HepG2 (cell line): Measurements from ENCODE around the gene SULT2A1. TPM values are rescaled to one million over a fixed set of nuclear protein-coding genes. Genes with fewer than 3 reads are reported as not detected.

Experiments
- ATAC-seq: fragments of 200-7000 bp; cut with Tn5 transposase; 3 replicates; pipeline ENCODE4 v1.9.1; 2020; ENCODE audit warnings: mild to moderate bottlenecking, moderate library complexity
- BruUV-seq: library from RNA; stranded (reverse); fragments of 400-500 nt; replicated peaks from 2 replicates; lab custom pipeline; 2021; lab: Mats Ljungman, UMichigan
- CTCF ChIA-PET: fragments of 300-600 bp; formaldehyde crosslinking; extraction: SDS; loops from one replicate; lab custom pipeline; 2021; ENCODE audit warnings: low total read pairs, inconsistent platforms, low intra/inter-chr PET ratio; lab: Yijun Ruan, JAX
- POLR2A ChIA-PET: fragments of 350-600 bp; sonication (Branson Sonifier 250); formaldehyde crosslinking; loops from one replicate; lab custom pipeline; 2020; ENCODE audit warnings: antibody characterized with exemption, inconsistent platforms; lab: Yijun Ruan, JAX
- DNase-seq: peaks from one replicate; pipeline ENCODE4 v3.0.0-alpha.2; 2015; ENCODE audit warnings: low spot score
- FAIRE-seq: peaks from 3 replicates; lab custom pipeline; 2011; peaks lifted over from hg19 to GRCh38; lab: Jason Lieb, UNC
- H2AFZ ChIP-seq: one replicate; pipeline ENCODE4 v1.6.1; 2011; ENCODE audit warnings: low read length, inconsistent platforms
- H3K27ac ChIP-seq: fragments of 300-600 bp; 3 replicates; pipeline ENCODE4 v1.8.0; 2011; ENCODE audit warnings: mixed run types, mild to moderate bottlenecking, mixed read lengths, low read length, inconsistent platforms; ENCODE audit not compliant: insufficient read depth; ENCODE audit errors: extremely low read length
- H3K27me3 ChIP-seq, 2 experiments: fragments of 200-600 bp in 1 of 2; 2 replicates in 1 of 2; 3 replicates in 1 of 2; pipeline versions ENCODE4 v1.6.0 to v1.8.0; 2011; ENCODE audit warnings: low read length in 2 of 2, mild to moderate bottlenecking in 2 of 2, moderate library complexity in 2 of 2, inconsistent platforms in 1 of 2; ENCODE audit not compliant: insufficient read depth in 2 of 2, control insufficient read depth in 1 of 2
- H3K36me3 ChIP-seq, 2 experiments: fragments of 200-600 bp in 1 of 2; replicated peaks in 1 of 2; 2 replicates in 1 of 2; 3 replicates in 1 of 2; pipeline versions ENCODE4 v1.5.1 to v1.8.0; 2011; ENCODE audit warnings: low read length in 2 of 2, inconsistent platforms in 1 of 2; ENCODE audit not compliant: insufficient read depth in 2 of 2, control insufficient read depth in 1 of 2
- H3K4me1 ChIP-seq: 2 replicates; pipeline ENCODE4 v1.5.1; 2012; ENCODE audit warnings: low read length, inconsistent platforms; ENCODE audit not compliant: insufficient read depth
- H3K4me2 ChIP-seq: 2 replicates; pipeline ENCODE4 v1.6.0; 2011; ENCODE audit warnings: low read depth, low read length, inconsistent platforms
- H3K4me3 ChIP-seq, 3 experiments: fragments of 200-600 bp in 1 of 3; sonication (generic), shearing (Covaris generic) in 1 of 3; replicated peaks in 1 of 3; 2 replicates each; pipeline ENCODE4 v1.5.1; 2011 to 2016; ENCODE audit warnings: low read length in 3 of 3, inconsistent platforms in 2 of 3, low read depth in 2 of 3, mild to moderate bottlenecking in 2 of 3, control low read depth in 1 of 3, mixed read lengths in 1 of 3; ENCODE audit not compliant: insufficient read depth in 1 of 3
- H3K79me2 ChIP-seq: one replicate; pipeline ENCODE4 v1.6.1; 2011; ENCODE audit warnings: low read length, inconsistent platforms; ENCODE audit not compliant: insufficient read depth
- H3K9ac ChIP-seq: 2 replicates; pipeline ENCODE4 v1.6.0; 2011; ENCODE audit warnings: mild to moderate bottlenecking, low read depth, low read length, inconsistent platforms; ENCODE audit not compliant: insufficient read depth
- H3K9me3 ChIP-seq: 2 replicates; pipeline ENCODE4 v1.5.1; 2012; ENCODE audit warnings: mild to moderate bottlenecking, low read length
- H4K20me1 ChIP-seq: 2 replicates; pipeline ENCODE4 v1.6.0; 2011; ENCODE audit warnings: inconsistent platforms, mild to moderate bottlenecking, low read length, moderate library complexity; ENCODE audit not compliant: insufficient read depth
- CHCHD3 ChIP-seq: sonication (generic); formaldehyde crosslinking; IDR thresholded peaks from 2 replicates; pipeline ENCODE4 v1.8.0; 2022; ENCODE audit warnings: mild to moderate bottlenecking, missing genetic modification reagents, moderate library complexity
- ONECUT2 ChIP-seq: sonication (generic); formaldehyde crosslinking; IDR thresholded peaks from 2 replicates; pipeline ENCODE4 v1.4.0; 2020; ENCODE audit warnings: missing genetic modification reagents
- PAX8 ChIP-seq: sonication (generic); formaldehyde crosslinking; IDR thresholded peaks from 2 replicates; pipeline ENCODE4 v1.8.0; 2022; ENCODE audit warnings: mild to moderate bottlenecking, missing genetic modification reagents, borderline replicate concordance
- PHF21A ChIP-seq: sonication (generic); formaldehyde crosslinking; IDR thresholded peaks from 2 replicates; pipeline ENCODE4 v1.5.0; 2020; ENCODE audit warnings: mild to moderate bottlenecking, missing genetic modification reagents
- SAFB2 ChIP-seq: sonication (generic); formaldehyde crosslinking; IDR thresholded peaks from 2 replicates; pipeline ENCODE4 v1.5.1; 2020; ENCODE audit warnings: missing genetic modification reagents, low read depth, mild to moderate bottlenecking, borderline replicate concordance
- ZBTB7A ChIP-seq: sonication (generic); formaldehyde crosslinking; IDR thresholded peaks from 2 replicates; pipeline ENCODE4 v1.8.0; 2022; ENCODE audit warnings: mild to moderate bottlenecking, missing genetic modification reagents
- ZMAT3 ChIP-seq: sonication (generic); formaldehyde crosslinking; conservative IDR thresholded peaks from 2 replicates; pipeline ENCODE4 v1.7.0; 2021; ENCODE audit warnings: missing genetic modification reagents
- ZNF430 ChIP-seq: sonication (generic); formaldehyde crosslinking; IDR thresholded peaks from 2 replicates; pipeline ENCODE4 v1.9.0; 2021; ENCODE audit warnings: mild to moderate bottlenecking, missing genetic modification reagents
- ZNF484 ChIP-seq: sonication (generic); formaldehyde crosslinking; IDR thresholded peaks from 2 replicates; pipeline ENCODE4 v1.5.1; 2020; ENCODE audit warnings: mild to moderate bottlenecking, low read depth, missing genetic modification reagents, borderline replicate concordance
- ZNF670 ChIP-seq: sonication (generic); formaldehyde crosslinking; IDR thresholded peaks from 2 replicates; pipeline ENCODE4 v1.8.0; 2022; ENCODE audit warnings: mild to moderate bottlenecking, missing genetic modification reagents, borderline replicate concordance
- ZNF746 ChIP-seq: sonication (generic); formaldehyde crosslinking; IDR thresholded peaks from 2 replicates; pipeline ENCODE4 v1.8.0; 2022; ENCODE audit warnings: mild to moderate bottlenecking, missing genetic modification reagents
- WGBS: methylation state at CpG from one replicate; pipeline ENCODE4 v1.1.6; 2017; ENCODE audit warnings: low lambda C conversion rate; 5-methylcytosine and 5-hydroxymethylcytosine counted together
- in situ Hi-C: cut with HindIII; loops from 2 replicates; pipeline ENCODE4 v1.10.0; 2017; ENCODE audit warnings: low pct_unique_long_range_greater_than_20kb; ENCODE audit not compliant: extremely low pct_ligation_motif_present
- intact Hi-C: fragments of 100-400 bp; cut with micrococcal nuclease; formaldehyde crosslinking; loops from one replicate; pipeline ENCODE4 v1.10.0; 2022; ENCODE audit not compliant: unreplicated experiment
- polyA plus RNA-seq, 8 experiments: library from polyadenylated mRNA; depleted of rRNA in 3 of 8; stranded (reverse) in 7 of 8; unstranded in 1 of 8; fragments of >200 nt; fragmentation: Illumina TruSeq in 4 of 8; extraction: Trizol in 4 of 8; gene quantifications; 2 replicates each; pipeline versions ENCODE4 v1.2.1 to v1.2.3, GENCODE V29; 2011 to 2016; ENCODE audit warnings: low read depth in 4 of 8, missing spikeins in 1 of 8, mixed read lengths in 1 of 8; ENCODE audit not compliant: insufficient read depth in 1 of 8
- total RNA-seq, 5 experiments: library from RNA; depleted of rRNA; stranded (reverse); fragments of >200 nt; fragmentation: Illumina TruSeq; extraction: Trizol; gene quantifications; 2 replicates each; pipeline ENCODE4 v1.2.3, GENCODE V29; 2016; ENCODE audit warnings: low read depth in 1 of 5
- TF ChIP-seq, protein P1 (sequence below): sonication (generic); formaldehyde crosslinking; IDR thresholded peaks from 2 replicates; pipeline ENCODE4 v1.5.1; 2020; ENCODE audit warnings: mild to moderate bottlenecking, missing genetic modification reagents, borderline replicate concordance
- TF ChIP-seq, protein P2 (sequence below): sonication (generic); formaldehyde crosslinking; IDR thresholded peaks from 2 replicates; pipeline ENCODE4 v1.4.0; 2020; ENCODE audit warnings: missing genetic modification reagents, borderline replicate concordance

SULT2A1 gene
- total and polyA plus RNA-seq, 2 of the 13 experiments (the other 11 are each of a cell fraction or from before 2014, with no cell fraction given), result 137 to 193 TPM

DNA sequence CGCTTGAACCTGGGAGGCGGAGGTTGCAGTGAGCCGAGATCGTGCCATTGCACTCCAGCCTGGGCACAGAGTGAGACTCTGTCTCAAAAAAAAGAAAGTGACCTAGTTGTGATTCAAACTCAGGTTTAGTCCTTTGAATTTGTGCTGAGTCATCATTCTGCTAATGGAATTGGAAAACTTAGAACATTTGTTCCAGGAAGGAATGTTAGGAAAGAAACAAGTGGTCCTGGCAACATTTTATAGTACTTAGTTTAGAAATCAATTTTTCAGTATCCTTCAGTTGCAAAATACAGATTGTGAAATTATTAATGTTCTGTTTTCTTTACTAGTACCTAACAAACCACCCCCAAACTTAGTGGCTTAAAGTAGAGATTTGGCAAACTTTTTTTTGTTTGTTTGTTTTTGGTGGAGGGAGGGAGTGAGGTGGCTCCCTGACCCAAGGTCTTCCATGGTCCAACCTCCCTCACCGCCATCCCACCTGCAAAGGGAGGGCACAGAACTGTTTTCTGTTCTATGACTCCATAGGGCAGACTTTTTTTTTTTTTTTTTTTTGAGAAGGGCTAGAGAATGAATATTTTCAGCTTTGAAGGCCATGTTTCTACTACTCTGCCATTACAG is 9.2 kb upstream of the SULT2A1 start (continued):
- TF ChIP-seq, protein P1, sequence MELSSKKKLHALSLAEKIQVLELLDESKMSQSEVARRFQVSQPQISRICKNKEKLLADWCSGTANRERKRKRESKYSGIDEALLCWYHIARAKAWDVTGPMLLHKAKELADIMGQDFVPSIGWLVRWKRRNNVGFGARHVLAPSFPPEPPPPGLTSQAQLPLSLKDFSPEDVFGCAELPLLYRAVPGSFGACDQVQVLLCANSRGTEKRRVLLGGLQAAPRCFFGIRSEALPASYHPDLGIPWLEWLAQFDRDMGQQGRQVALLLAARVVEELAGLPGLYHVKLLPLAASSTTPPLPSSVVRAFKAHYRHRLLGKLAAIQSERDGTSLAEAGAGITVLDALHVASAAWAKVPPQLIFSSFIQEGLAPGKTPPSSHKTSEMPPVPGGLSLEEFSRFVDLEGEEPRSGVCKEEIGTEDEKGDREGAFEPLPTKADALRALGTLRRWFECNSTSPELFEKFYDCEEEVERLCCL (CRISPR knock-in tag), result no peak
- TF ChIP-seq ZNF484 (CRISPR knock-in tag) (no peak), ZBTB7A (CRISPR knock-in tag) (no peak)

DNA sequence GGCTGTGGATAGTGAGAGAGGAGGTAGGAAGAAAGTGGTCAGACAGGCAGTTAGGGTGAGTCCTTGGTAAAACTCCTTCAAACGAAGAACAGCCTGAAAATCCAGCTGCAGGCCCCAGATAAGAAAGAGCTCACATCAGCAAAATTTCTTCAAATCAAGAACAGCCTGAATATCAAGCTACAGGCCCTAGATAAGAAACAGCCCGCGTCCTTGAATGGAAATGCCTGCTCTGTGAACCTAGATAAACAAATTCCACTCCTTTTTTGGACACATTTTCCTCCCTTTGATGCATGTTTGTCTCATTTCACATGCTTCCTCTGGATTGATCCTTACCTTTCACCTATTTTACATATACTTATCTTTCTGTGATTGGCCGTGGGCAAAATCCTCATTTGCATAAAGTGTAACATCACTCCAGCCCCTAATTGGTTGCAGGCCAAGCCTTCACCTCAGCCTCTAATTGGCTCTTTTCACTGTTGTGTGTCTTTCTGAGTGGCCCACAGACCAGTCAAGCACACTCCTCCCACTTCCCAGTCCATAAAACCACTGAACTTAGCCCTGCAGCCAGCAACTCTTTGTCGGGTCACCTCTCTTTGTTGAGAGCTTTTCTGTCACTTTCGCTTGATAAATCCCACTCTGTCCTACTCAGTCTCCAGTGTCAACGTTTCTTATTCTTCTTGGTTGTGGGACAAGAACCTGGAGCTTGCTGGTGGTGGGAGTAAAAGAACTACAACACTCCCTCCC is 6.0 kb upstream of the SULT2A1 start:
- intact Hi-C loops (no loop called here), in situ Hi-C loops (no loop called here)
- no peaks in the 10 kb centered on the region for H3K36me3 ChIP-seq
- H3K9ac ChIP-seq, result peak overlapping the region; percentile 89
- H3K4me2 ChIP-seq, result peak overlapping the region; percentile 86
- 7% methylated on average over 7 of the region's 7 CpGs for WGBS
- H3K4me3 ChIP-seq, result peak overlapping the region in 2 of 3 experiments; percentile 18 to 47; a peak in 4 of 6 replicates
- no peaks in the 10 kb centered on the region for H3K79me2 ChIP-seq
- peaks cover 78% of the 10 kb centered on the region for H3K4me1 ChIP-seq
- no peaks in the 10 kb centered on the region for H3K27me3 ChIP-seq
- H2AFZ ChIP-seq, result no peak overlapping the region
- H3K9me3 ChIP-seq, result no peaks in the 10 kb centered on the region
- ChIA-PET CTCF (no interaction called here), POLR2A (interaction anchor here (0.7 to 1.5 kb wide), 5 partner anchors 9 to 635 kb away, joined by 3 to 6 read pairs (median 3); partner anchors contain the start of genes CCDC9 and NAPA)
- H3K27ac ChIP-seq, result peak overlapping the region; percentile 99
- no peaks in the 10 kb centered on the region for H4K20me1 ChIP-seq
- FAIRE-seq, result peak; percentile 96
- ATAC-seq, result peak; percentile 97
- DNase-seq, result peak; percentile 99
- BruUV-seq, result no TSS peak
- TF ChIP-seq ZNF430 (CRISPR knock-in tag) (0 out of 2 replicates have a peak, but pooled peaks have one; percentile 48), PHF21A (CRISPR knock-in tag) (peak; percentile 25; the same call in 1 of the 2 replicates), ZNF670 (no peak), ZNF746 (CRISPR knock-in tag) (no peak; the same call in 1 of the 2 replicates), ZMAT3 (no peak), PAX8 (no peak), ONECUT2 (CRISPR knock-in tag) (peak; percentile 70), CHCHD3 (no peak), SAFB2 (CRISPR knock-in tag) (no peak)
- TF ChIP-seq, protein P1 (CRISPR knock-in tag), result no peak
- TF ChIP-seq, protein P2, sequence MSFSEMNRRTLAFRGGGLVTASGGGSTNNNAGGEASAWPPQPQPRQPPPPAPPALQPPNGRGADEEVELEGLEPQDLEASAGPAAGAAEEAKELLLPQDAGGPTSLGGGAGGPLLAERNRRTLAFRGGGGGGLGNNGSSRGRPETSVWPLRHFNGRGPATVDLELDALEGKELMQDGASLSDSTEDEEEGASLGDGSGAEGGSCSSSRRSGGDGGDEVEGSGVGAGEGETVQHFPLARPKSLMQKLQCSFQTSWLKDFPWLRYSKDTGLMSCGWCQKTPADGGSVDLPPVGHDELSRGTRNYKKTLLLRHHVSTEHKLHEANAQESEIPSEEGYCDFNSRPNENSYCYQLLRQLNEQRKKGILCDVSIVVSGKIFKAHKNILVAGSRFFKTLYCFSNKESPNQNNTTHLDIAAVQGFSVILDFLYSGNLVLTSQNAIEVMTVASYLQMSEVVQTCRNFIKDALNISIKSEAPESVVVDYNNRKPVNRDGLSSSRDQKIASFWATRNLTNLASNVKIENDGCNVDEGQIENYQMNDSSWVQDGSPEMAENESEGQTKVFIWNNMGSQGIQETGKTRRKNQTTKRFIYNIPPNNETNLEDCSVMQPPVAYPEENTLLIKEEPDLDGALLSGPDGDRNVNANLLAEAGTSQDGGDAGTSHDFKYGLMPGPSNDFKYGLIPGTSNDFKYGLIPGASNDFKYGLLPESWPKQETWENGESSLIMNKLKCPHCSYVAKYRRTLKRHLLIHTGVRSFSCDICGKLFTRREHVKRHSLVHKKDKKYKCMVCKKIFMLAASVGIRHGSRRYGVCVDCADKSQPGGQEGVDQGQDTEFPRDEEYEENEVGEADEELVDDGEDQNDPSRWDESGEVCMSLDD, result no peak
